Upper lobe of left lung (tissue), 4 donors: Measurements from ENCODE around the gene EXOC4.

Experiments used
- EP300 ChIP-seq, 4 donors: sonication (generic); formaldehyde crosslinking; IDR thresholded peaks; one replicate each; pipeline ENCODE4 v1.5.1; 2017; ENCODE audit warnings: antibody characterized with exemption in 4 of 4, control low read depth in 2 of 4
- POLR2AphosphoS5 ChIP-seq, 2 donors: sonication (generic); formaldehyde crosslinking; IDR thresholded peaks; one replicate each; pipeline ENCODE4 v1.5.1; 2017; ENCODE audit warnings: antibody characterized with exemption in 2 of 2
- TF ChIP-seq, protein P1 (sequence below), 6 experiments: fragments of 450-650 bp in 4 of 6; fragments of 200-600 bp in 2 of 6; sonication (generic) in 2 of 6; IDR thresholded peaks; one replicate each; pipeline ENCODE4 v1.5.1; 2016 to 2019; ENCODE audit warnings: antibody characterized with exemption in 6 of 6

DNA sequence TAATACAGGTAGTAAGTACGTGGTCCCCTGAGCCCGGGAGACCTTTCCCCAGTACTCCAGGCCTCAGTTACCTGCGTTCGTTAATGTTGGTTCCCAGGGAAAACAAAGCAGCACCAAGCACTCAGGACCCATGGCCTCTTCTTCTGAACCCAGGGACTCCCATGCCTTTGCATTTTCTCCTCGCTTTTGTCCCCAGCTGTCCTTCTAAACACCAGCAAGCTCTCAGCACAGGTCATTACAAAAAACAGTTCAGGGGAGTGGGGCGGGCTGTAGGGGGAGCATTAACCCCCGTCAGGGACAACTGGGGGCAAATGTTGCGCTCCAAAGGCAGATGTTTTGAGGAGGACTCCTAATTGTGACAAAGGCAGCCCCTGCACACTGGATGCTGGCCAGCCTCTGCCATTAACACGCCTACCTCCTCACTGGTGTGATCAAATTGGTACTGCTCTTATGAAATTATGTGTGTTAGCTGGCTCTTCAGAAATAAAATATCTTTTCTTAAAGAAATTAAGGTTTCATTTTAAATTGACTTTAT is 793.8 kb downstream of the EXOC4 start:
- TF ChIP-seq, protein P1, sequence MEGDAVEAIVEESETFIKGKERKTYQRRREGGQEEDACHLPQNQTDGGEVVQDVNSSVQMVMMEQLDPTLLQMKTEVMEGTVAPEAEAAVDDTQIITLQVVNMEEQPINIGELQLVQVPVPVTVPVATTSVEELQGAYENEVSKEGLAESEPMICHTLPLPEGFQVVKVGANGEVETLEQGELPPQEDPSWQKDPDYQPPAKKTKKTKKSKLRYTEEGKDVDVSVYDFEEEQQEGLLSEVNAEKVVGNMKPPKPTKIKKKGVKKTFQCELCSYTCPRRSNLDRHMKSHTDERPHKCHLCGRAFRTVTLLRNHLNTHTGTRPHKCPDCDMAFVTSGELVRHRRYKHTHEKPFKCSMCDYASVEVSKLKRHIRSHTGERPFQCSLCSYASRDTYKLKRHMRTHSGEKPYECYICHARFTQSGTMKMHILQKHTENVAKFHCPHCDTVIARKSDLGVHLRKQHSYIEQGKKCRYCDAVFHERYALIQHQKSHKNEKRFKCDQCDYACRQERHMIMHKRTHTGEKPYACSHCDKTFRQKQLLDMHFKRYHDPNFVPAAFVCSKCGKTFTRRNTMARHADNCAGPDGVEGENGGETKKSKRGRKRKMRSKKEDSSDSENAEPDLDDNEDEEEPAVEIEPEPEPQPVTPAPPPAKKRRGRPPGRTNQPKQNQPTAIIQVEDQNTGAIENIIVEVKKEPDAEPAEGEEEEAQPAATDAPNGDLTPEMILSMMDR (IDR thresholded peaks at IDR 0.05), result no peak
- no peak for TF ChIP-seq EP300 (IDR thresholded peaks at IDR 0.05)
- no peak for TF ChIP-seq POLR2AphosphoS5 (IDR thresholded peaks at IDR 0.05)
